ENCODE results near the gene FIS1. TPM values are rescaled to one million over a fixed set of nuclear protein-coding genes. Genes with fewer than 3 reads are reported as not detected.

FIS1 gene
- total and polyA plus RNA-seq, 10 of the 15 experiments (the other 5 are each of a cell fraction or from before 2014, with no cell fraction given) = 83.4 to 149 (median 108) TPM

DNA sequence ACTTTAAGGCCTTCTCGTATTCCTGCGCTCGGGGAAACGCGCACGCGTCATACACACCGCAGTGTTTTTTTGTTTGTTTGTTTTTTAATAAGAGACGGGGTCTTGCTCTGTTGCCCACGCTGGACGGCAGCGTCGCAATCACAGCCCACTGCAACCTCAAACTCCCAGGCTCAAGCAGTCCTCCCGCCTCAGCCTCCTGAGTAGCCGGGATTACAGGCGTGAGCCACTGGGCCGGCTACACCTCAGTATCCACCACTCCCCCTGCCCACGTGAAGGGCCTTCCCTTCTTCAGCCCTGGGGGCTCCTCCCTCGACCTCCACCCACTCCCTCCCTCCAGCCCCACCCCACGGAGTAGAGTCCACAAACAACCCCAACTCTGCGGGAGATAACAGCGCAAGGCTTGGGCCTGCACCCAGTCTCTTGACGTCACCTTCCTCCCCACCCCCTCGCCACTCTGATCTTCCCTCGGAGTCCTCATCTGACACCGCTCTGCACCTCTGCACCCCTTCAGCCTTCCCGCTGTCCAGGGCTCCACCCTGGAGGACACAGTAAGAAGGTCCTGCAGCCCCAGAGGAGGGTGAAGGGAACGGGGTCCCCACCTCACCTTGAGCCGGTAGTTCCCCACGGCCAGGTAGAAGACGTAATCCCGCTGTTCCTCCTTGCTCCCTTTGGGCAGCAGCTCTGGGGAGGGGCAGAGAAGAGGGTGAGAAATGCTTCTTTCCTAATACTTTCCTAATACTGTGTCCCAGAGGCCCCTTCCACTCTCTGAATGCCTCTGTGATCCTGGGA lies 4.5 kb downstream of the FIS1 start (continued):
- TF ChIP-seq TCF12 (IDR thresholded peaks at IDR 0.05; ENCODE audit: low read depth, low read length) (no peak), RUNX3 (IDR thresholded peaks at IDR 0.05; ENCODE audit: low read length) (no peak), ZNF622 (IDR thresholded peaks at IDR 0.05) (no peak), NR2C1 (IDR thresholded peaks at IDR 0.05) (no peak)
- TF ChIP-seq, protein P1, sequence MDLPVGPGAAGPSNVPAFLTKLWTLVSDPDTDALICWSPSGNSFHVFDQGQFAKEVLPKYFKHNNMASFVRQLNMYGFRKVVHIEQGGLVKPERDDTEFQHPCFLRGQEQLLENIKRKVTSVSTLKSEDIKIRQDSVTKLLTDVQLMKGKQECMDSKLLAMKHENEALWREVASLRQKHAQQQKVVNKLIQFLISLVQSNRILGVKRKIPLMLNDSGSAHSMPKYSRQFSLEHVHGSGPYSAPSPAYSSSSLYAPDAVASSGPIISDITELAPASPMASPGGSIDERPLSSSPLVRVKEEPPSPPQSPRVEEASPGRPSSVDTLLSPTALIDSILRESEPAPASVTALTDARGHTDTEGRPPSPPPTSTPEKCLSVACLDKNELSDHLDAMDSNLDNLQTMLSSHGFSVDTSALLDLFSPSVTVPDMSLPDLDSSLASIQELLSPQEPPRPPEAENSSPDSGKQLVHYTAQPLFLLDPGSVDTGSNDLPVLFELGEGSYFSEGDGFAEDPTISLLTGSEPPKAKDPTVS (IDR thresholded peaks at IDR 0.05; ENCODE audit: low read depth, low read length) = no peak

DNA sequence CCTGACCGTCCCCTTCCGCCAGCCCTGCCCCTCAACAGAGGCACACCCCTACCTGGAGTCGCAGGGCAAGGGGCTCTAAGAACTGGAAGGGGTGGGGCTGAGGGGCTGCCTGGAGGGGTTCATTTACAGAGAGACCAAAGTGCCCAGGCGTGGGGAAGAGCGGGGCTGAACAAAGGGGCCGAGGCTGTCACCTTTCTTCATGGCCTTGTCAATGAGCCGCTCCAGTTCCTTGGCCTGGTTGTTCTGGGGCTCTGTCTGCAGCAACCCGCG lies 5.0 kb downstream of the FIS1 start:
- ChIA-PET POLR2A (no interaction called here), CTCF (no interaction called here), SMC1A (ENCODE audit: uncharacterized antibody, unreplicated experiment) (no interaction called here), RAD21 (ENCODE audit: unreplicated experiment) (no interaction called here)
- Histone ChIP-seq H3K27me3 (replicated peaks in 1 of 2; ENCODE audit: control insufficient read depth in 2 of 2, insufficient read depth in 2 of 2, low read length in 1 of 2) (no peaks in the 10 kb centered on the region), H3K36me3 (ENCODE audit: control insufficient read depth in 2 of 2, insufficient read depth in 2 of 2, low read length in 1 of 2) (peaks cover 7 to 14% of the 10 kb centered on the region in 2 experiments; a peak in 3 of 4 replicates), H3K4me3 (no peak overlapping the region), H3K79me2 (ENCODE audit: control insufficient read depth, insufficient read depth, low read length) (peaks cover 15% of the 10 kb centered on the region), H3K9me3 (replicated peaks; ENCODE audit: control insufficient read depth, insufficient read depth, low read length) (no peaks in the 10 kb centered on the region), H3K4me1 (ENCODE audit: control insufficient read depth, insufficient read depth, low read length) (peaks cover 6% of the 10 kb centered on the region), H4K20me1 (ENCODE audit: control insufficient read depth, insufficient read depth) (no peaks in the 10 kb centered on the region), H2AFZ (ENCODE audit: control insufficient read depth, low read depth, low read length) (no peak overlapping the region), H3K4me2 (ENCODE audit: control insufficient read depth, insufficient read depth) (no peak overlapping the region), H3K9ac (ENCODE audit: control insufficient read depth, insufficient read depth, low read length) (no peak overlapping the region), H3K27ac (ENCODE audit: control insufficient read depth, insufficient read depth) (no peak overlapping the region)
- no peak for FAIRE-seq
- no TSS peak for BruUV-seq (replicated peaks)
- WGBS (ENCODE audit: insufficient coverage, insufficient replicate concordance, low lambda C conversion rate, missing lambda C conversion rate) = 97% methylated on average over 9 of the region's 9 CpGs
- intact Hi-C loops (cut with micrococcal nuclease; ENCODE audit: unreplicated experiment) = no loop called here
- ATAC-seq = no peak
- in situ Hi-C loops (cut with MboI) = no loop called here
- no peak for DNase-seq (ENCODE audit: low read depth, low spot score)
- TF ChIP-seq EGR1 (IDR thresholded peaks at IDR 0.05; ENCODE audit: borderline replicate concordance in 1 of 2, low read depth in 2 of 2, low read length in 2 of 2) (no peak), MYC (IDR thresholded peaks at IDR 0.05; ENCODE audit: insufficient read depth, insufficient read length, insufficient replicate concordance, low read length, severe bottlenecking) (no peak), SIN3A (IDR thresholded peaks at IDR 0.05; ENCODE audit: low read depth, low read length) (no peak), FOXK2 (IDR thresholded peaks at IDR 0.05) (no peak), ZNF384 (IDR thresholded peaks at IDR 0.05; ENCODE audit: borderline replicate concordance, low read depth, low read length) (no peak), GABPA (IDR thresholded peaks at IDR 0.05; ENCODE audit: low read depth) (no peak), CREB1 (IDR thresholded peaks at IDR 0.05; ENCODE audit: low read depth) (no peak), RB1 (IDR thresholded peaks at IDR 0.05; ENCODE audit: borderline replicate concordance) (no peak), NFYA (IDR thresholded peaks at IDR 0.05; ENCODE audit: borderline replicate concordance, low read depth, low read length) (no peak), ZNF24 (IDR thresholded peaks at IDR 0.05) (no peak), EZH2 (IDR thresholded peaks at IDR 0.05; ENCODE audit: borderline replicate concordance, control insufficient read depth, low read depth, low read length) (no peak)
- TF ChIP-seq, protein P2, sequence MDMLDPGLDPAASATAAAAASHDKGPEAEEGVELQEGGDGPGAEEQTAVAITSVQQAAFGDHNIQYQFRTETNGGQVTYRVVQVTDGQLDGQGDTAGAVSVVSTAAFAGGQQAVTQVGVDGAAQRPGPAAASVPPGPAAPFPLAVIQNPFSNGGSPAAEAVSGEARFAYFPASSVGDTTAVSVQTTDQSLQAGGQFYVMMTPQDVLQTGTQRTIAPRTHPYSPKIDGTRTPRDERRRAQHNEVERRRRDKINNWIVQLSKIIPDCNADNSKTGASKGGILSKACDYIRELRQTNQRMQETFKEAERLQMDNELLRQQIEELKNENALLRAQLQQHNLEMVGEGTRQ (IDR thresholded peaks at IDR 0.05; ENCODE audit: borderline replicate concordance, low read depth, low read length) = no peak
- TF ChIP-seq, protein P3, sequence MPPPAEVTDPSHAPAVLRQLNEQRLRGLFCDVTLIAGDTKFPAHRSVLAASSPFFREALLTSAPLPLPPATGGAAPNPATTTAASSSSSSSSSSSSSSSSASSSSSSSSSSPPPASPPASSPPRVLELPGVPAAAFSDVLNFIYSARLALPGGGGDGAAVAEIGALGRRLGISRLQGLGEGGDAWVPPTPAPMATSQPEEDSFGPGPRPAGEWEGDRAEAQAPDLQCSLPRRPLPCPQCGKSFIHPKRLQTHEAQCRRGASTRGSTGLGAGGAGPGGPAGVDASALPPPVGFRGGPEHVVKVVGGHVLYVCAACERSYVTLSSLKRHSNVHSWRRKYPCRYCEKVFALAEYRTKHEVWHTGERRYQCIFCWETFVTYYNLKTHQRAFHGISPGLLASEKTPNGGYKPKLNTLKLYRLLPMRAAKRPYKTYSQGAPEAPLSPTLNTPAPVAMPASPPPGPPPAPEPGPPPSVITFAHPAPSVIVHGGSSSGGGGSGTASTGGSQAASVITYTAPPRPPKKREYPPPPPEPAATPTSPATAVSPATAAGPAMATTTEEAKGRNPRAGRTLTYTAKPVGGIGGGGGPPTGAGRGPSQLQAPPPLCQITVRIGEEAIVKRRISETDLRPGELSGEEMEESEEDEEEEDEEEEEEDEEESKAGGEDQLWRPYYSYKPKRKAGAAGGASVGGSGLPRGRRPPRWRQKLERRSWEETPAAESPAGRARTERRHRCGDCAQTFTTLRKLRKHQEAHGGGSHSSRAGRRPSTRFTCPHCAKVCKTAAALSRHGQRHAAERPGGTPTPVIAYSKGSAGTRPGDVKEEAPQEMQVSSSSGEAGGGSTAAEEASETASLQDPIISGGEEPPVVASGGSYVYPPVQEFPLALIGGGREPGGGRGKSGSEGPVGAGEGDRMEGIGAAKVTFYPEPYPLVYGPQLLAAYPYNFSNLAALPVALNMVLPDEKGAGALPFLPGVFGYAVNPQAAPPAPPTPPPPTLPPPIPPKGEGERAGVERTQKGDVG (CRISPR knock-in tag; IDR thresholded peaks at IDR 0.05) = no peak
